K562 treated with DMSO at 1 percent for 24 hours (cell line): Measurements from ENCODE around the gene STAP1. TPM values are rescaled to one million over a fixed set of nuclear protein-coding genes. Genes with fewer than 3 reads are reported as not detected.

Source experiments
- total RNA-seq: library from RNA; unstranded; fragments of 300-600 nt; gene quantifications from 2 replicates; pipeline ENCODE4 v1.2.3, GENCODE V29; 2022; ENCODE audit warnings: low read depth; ENCODE audit not compliant: insufficient read depth

The STAP1 gene
- total RNA-seq = 0.61 and 1.8 TPM in 2 replicates

GRCh38 chr4:67558493-67558892 is at the start of gene STAP1:
TSS of gene STAP1 (plus strand) at chr4:67558727. CDS start at chr4:67558810, 83 bp downstream.

GRCh38 chr4:67545199-67546003 is 13.1 kb upstream of the STAP1 start, which contains the start of gene CENPC:
TSS of gene CENPC (minus strand) at chr4:67545503. CDS start at chr4:67545355, 148 bp downstream.

Other genes starting within 250 kb of the STAP1 start
- gene CENPC, start 13.2 kb upstream of the STAP1 start, total RNA-seq = 6.0 and 6.9 TPM in 2 replicates
- gene UBA6, start 142.4 kb downstream of the STAP1 start, total RNA-seq = 32.5 and 35.9 TPM in 2 replicates
- gene GNRHR, start 195.7 kb downstream of the STAP1 start, total RNA-seq = not detected in 2 replicates